Esophagus muscularis mucosa (tissue), 4 donors: ENCODE measurements around the gene HES4. TPM values are rescaled to one million over a fixed set of nuclear protein-coding genes. Genes with fewer than 3 reads are reported as not detected.

Source experiments
- DNase-seq: peaks from one replicate; pipeline ENCODE4 v3.0.0-alpha.2; 2017; ENCODE audit errors: extremely low spot score
- H3K27ac ChIP-seq, 4 donors: fragments of 200-600 bp; sonication (generic); replicated peaks in 1 of 4; 1 replicate in 3 of 4; 2 replicates in 1 of 4; pipeline ENCODE4 v1.5.1; 2016 to 2019; ENCODE audit warnings: mild to moderate bottlenecking in 1 of 4
- H3K27me3 ChIP-seq, 4 donors: fragments of 200-600 bp; sonication (generic); one replicate each; pipeline versions ENCODE4 v1.5.1 to v1.6.0; 2016 to 2019
- H3K36me3 ChIP-seq, 4 donors: fragments of 200-600 bp; sonication (generic); one replicate each; pipeline ENCODE4 v1.5.1; 2016 to 2019
- H3K4me1 ChIP-seq, 4 donors: fragments of 200-600 bp; sonication (generic); one replicate each; pipeline ENCODE4 v1.5.1; 2016 to 2019
- H3K4me3 ChIP-seq, 4 donors: fragments of 200-600 bp; sonication (generic); 1 replicate in 2 of 4; 2 replicates in 2 of 4; pipeline ENCODE4 v1.5.1; 2016 to 2019; ENCODE audit warnings: mild to moderate bottlenecking in 4 of 4, moderate library complexity in 1 of 4
- H3K9me3 ChIP-seq, 4 donors: fragments of 200-600 bp; sonication (generic); 1 replicate in 3 of 4; 2 replicates in 1 of 4; pipeline ENCODE4 v1.5.1; 2016 to 2019
- EP300 ChIP-seq: sonication (generic); formaldehyde crosslinking; IDR thresholded peaks from one replicate; pipeline ENCODE4 v1.6.1; 2017; ENCODE audit warnings: antibody characterized with exemption
- POLR2A ChIP-seq: fragments of 450-650 bp; IDR thresholded peaks from one replicate; pipeline ENCODE4 v1.6.1; 2017; ENCODE audit warnings: antibody characterized with exemption, moderate library complexity, mild to moderate bottlenecking, low read depth
- POLR2AphosphoS5 ChIP-seq, 2 donors: sonication (generic); formaldehyde crosslinking; IDR thresholded peaks; one replicate each; pipeline ENCODE4 v1.6.1; 2017; ENCODE audit warnings: antibody characterized with exemption in 2 of 2
- WGBS: methylation state at CpG from one replicate; pipeline ENCODE4 v1.1.5; 2018; 5-methylcytosine and 5-hydroxymethylcytosine counted together
- intact Hi-C: fragments of 100-400 bp; cut with DNase I; formaldehyde crosslinking; loops from one replicate; pipeline ENCODE4 v1.15.1; 2023
- total RNA-seq, 4 donors: library from RNA; depleted of rRNA; stranded (reverse); fragments of >200 nt; gene quantifications; one replicate each; pipeline versions ENCODE4 v1.1.0 to v1.2.1, GENCODE V29; 2016
- TF ChIP-seq, protein P1 (sequence below), 3 experiments: fragments of 200-600 bp in 2 of 3; fragments of 450-650 bp in 1 of 3; sonication (generic) in 2 of 3; IDR thresholded peaks; one replicate each; pipeline ENCODE4 v1.5.1; 2017 to 2019; ENCODE audit warnings: antibody characterized with exemption in 3 of 3, mild to moderate bottlenecking in 2 of 3, moderate library complexity in 1 of 3

The HES4 gene
- total RNA-seq, 4 donors from 2014 or later, result 37.8 to 90.4 (median 65.0) TPM

DNA sequence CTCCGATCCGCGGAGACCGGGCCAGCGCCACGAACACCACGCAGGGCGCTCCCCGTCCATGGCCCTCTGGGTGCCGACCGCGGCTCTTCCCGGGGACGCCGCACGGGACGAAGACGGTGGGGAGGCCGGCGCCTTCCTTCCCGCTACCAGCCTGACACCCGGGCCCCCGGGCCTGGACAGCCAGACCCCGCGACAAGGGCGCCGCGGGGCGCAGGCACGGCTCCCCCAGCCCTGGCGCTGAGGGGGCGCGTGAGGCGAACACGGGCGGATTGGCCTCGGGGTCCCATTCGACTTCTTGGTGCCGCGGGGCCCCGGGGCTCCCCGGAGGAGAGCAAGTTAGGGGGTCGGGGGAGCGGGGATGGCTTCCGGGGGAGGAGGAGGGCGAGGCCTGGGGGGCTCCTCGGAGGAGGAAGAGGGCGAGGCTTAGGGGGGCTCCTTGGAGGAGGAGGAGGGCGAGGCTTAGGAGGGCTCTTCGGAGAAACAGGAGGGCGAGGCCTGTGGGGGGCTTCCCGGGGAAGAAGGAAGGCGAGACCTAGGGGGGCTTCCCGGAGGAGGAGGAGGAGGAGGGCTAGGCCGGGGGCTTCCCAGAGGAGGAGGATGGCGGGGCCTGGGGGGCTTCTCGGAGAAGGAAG is 40.0 kb downstream of the HES4 start:
- H3K36me3 ChIP-seq, result peaks cover 21 to 49% (median 43%) of the 10 kb centered on the region in 4 donors
- WGBS, result 16% methylated on average over 34 of the region's 57 CpGs
- peak overlapping the region; percentile 61 to 100 (median 97) for H3K4me3 ChIP-seq
- intact Hi-C loops, result no loop called here
- no peak for TF ChIP-seq POLR2A
- no peak for TF ChIP-seq EP300
- no peak for TF ChIP-seq POLR2AphosphoS5 (IDR thresholded peaks at IDR 0.05)
- TF ChIP-seq, protein P1, sequence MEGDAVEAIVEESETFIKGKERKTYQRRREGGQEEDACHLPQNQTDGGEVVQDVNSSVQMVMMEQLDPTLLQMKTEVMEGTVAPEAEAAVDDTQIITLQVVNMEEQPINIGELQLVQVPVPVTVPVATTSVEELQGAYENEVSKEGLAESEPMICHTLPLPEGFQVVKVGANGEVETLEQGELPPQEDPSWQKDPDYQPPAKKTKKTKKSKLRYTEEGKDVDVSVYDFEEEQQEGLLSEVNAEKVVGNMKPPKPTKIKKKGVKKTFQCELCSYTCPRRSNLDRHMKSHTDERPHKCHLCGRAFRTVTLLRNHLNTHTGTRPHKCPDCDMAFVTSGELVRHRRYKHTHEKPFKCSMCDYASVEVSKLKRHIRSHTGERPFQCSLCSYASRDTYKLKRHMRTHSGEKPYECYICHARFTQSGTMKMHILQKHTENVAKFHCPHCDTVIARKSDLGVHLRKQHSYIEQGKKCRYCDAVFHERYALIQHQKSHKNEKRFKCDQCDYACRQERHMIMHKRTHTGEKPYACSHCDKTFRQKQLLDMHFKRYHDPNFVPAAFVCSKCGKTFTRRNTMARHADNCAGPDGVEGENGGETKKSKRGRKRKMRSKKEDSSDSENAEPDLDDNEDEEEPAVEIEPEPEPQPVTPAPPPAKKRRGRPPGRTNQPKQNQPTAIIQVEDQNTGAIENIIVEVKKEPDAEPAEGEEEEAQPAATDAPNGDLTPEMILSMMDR (IDR thresholded peaks at IDR 0.05), result no peak
- no peak for DNase-seq
- H3K4me1 ChIP-seq, result peaks cover 29 to 62% (median 44%) of the 10 kb centered on the region in 4 donors
- no peaks in the 10 kb centered on the region for H3K27me3 ChIP-seq
- H3K9me3 ChIP-seq, result no peaks in the 10 kb centered on the region
- H3K27ac ChIP-seq, result peak overlapping the region in 1 of 4 donors; percentile 60

DNA sequence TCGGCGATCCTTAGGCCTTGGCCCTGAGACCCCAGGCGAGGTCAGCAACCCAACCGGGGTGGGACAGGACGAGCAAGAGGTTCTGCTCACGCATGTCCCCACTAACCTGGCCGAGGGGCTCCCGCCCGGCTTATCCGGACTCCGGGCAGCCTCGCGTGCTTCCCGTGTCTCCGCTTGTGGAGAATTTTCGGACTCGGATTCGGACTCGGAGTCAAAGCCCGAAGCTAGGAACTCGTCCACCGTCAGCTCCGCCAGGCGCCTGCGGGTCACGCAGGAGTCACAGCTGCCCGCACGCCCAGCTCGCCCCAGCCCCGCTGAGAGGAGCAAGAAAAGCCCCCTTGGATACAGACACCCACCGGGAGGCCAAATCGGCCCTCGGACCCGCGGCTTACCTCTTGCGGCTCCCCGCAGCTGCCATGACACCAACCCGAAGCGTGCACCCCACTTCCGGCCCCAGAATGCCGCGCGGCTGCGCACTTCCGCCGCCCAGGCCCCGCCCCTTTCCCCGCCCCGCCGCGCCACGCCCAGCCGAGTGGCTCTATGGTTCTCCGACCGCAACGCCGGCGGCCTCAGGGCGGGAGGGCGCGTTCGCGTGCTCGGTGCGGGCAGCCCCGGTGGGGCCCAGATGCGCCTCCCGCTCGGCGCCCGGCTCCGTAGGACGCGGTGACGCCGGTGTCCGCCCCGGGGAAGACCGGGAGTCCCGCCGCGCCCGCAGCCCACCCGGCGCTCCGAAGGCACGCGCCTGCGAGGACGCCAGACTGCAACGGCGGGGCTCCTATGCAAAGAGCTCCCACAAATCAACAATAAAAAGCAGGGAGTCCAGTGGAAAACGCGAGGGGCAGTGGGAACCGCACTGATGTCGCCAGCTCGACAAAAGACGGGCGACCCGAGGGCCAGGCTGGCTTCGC is 40.8 kb downstream of the HES4 start, which contains the start of gene NOC2L:
NOC2L (minus strand) TSS at position 434 of the 908 bp plus-strand sequence; CDS start at position 418, 16 bp downstream.
- intact Hi-C loops, result no loop called here
- Histone ChIP-seq H3K9me3 (no peaks in the 10 kb centered on the region), H3K27ac (peak within 1 kb of the TSS; percentile 60 to 64 (median 60)), H3K36me3 (peaks cover 29 to 54% (median 49%) of the 10 kb centered on the region in 4 donors), H3K4me3 (peak within 1 kb of the TSS; percentile 61 to 100 (median 97)), H3K4me1 (peaks cover 29 to 62% (median 44%) of the 10 kb centered on the region in 4 donors), H3K27me3 (no peaks in the 10 kb centered on the region)
- TF ChIP-seq POLR2AphosphoS5 (IDR thresholded peaks at IDR 0.05) (peak; percentile 70 to 80), EP300 (no peak)
- TF ChIP-seq, protein P1 (IDR thresholded peaks at IDR 0.05), result peak in 1 of 3 experiments; percentile 21
- WGBS, result 5% methylated on average over 28 of the region's 101 CpGs
- peak; percentile 99 for DNase-seq

DNA sequence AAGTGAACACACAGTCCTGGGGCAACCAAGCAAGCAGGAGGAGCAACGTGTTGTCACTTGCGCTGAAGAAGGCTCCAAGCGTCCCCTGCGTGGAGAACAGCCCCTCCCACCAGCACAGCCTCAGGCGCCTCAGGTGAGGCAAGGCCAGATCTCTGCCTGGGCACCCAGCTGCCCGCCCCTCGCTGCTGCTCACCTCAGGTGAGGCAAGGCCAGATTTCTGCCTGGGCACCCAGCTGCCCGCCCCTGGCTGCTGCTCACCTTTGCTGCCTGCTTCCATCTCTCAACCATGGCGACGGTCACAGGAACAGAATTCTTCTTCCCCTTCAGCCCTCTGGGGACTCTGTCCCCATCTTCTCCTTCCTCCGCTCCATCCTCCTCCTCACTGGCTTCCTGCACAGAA is 43.3 kb downstream of the HES4 start:
- intact Hi-C loops, result no loop called here
- Histone ChIP-seq H3K4me3 (no peak overlapping the region), H3K36me3 (peaks cover 50 to 57% (median 55%) of the 10 kb centered on the region in 4 donors), H3K27ac (no peak overlapping the region), H3K9me3 (no peaks in the 10 kb centered on the region), H3K4me1 (peaks cover 29 to 55% (median 43%) of the 10 kb centered on the region in 4 donors), H3K27me3 (no peaks in the 10 kb centered on the region)
- TF ChIP-seq POLR2AphosphoS5 (IDR thresholded peaks at IDR 0.05) (no peak), EP300 (no peak), POLR2A (no peak)
- TF ChIP-seq, protein P1 (IDR thresholded peaks at IDR 0.05), result no peak
- no peak for DNase-seq
- 90% methylated on average over 11 of the region's 11 CpGs for WGBS

DNA sequence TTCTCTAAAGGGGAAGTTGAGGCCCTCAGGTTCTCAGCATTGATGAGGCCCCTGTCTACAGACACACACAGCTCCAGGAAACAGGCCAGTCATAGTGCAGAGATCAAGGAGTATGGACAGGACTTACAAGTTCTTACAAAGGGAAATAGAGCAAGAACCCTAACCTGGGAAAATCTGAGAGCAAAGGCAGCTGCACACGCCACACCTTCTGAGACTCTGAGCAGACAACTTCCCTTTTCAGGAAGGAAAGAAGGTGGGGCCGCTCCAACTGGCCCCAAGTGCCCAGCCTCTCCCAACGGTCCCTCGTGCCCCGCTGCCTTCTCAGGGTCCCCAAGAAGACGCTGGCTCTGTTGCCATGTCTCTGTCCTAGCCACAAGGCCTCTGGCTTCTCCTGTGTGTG is 44.4 kb downstream of the HES4 start:
- Histone ChIP-seq H3K4me1 (peaks cover 25 to 45% (median 35%) of the 10 kb centered on the region in 4 donors), H3K27me3 (no peaks in the 10 kb centered on the region), H3K36me3 (peaks cover 58 to 68% (median 67%) of the 10 kb centered on the region in 4 donors), H3K27ac (no peak overlapping the region), H3K9me3 (no peaks in the 10 kb centered on the region), H3K4me3 (no peak overlapping the region)
- intact Hi-C loops, result no loop called here
- DNase-seq, result no peak
- no peak for TF ChIP-seq POLR2A
- no peak for TF ChIP-seq EP300
- TF ChIP-seq, protein P1 (IDR thresholded peaks at IDR 0.05), result no peak
- TF ChIP-seq POLR2AphosphoS5 (IDR thresholded peaks at IDR 0.05), result no peak
- WGBS, result 71% methylated on average over 6 of the region's 6 CpGs
